ENCODE results near the gene OR2K2.

DNA sequence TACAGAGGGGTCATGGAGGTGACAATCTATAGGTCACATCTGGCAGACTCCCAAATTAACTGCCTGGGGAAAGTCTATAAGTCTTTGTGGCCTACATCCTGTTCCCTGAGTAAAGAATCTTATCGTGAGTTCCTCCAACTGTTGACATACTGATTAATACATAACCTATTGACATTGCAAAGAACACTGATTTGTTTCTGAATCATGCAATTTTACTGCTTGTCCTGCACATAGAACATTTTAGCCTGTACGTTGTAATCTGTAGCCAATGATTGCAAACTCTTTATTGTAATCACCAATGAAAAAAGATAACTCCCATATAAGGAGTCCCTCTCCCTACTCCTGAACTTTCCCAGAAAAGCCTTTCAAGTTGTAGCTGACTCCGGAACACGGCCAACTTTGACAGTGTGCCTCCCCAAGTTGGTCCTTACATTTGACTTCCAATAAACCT is 18.8 kb upstream of the OR2K2 start:
- no peak for TF ChIP-seq EZH2 (IDR thresholded peaks at IDR 0.05; ENCODE audit: low read length, missing control alignments)
- TF ChIP-seq, protein P1, sequence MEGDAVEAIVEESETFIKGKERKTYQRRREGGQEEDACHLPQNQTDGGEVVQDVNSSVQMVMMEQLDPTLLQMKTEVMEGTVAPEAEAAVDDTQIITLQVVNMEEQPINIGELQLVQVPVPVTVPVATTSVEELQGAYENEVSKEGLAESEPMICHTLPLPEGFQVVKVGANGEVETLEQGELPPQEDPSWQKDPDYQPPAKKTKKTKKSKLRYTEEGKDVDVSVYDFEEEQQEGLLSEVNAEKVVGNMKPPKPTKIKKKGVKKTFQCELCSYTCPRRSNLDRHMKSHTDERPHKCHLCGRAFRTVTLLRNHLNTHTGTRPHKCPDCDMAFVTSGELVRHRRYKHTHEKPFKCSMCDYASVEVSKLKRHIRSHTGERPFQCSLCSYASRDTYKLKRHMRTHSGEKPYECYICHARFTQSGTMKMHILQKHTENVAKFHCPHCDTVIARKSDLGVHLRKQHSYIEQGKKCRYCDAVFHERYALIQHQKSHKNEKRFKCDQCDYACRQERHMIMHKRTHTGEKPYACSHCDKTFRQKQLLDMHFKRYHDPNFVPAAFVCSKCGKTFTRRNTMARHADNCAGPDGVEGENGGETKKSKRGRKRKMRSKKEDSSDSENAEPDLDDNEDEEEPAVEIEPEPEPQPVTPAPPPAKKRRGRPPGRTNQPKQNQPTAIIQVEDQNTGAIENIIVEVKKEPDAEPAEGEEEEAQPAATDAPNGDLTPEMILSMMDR (conservative IDR thresholded peaks at IDR 0.05 in 1 of 2, IDR thresholded peaks at IDR 0.05 in 1 of 2; ENCODE audit: low read depth in 1 of 2, low read length in 2 of 2) = no peak

Data from fibroblast of lung (primary cell).